ENCODE results near the gene PCAT6. TPM values are rescaled to one million over a fixed set of nuclear protein-coding genes. Genes with fewer than 3 reads are reported as not detected.

The PCAT6 gene
- total RNA-seq, 1 donor from 2014 or later = 0.67 TPM

DNA sequence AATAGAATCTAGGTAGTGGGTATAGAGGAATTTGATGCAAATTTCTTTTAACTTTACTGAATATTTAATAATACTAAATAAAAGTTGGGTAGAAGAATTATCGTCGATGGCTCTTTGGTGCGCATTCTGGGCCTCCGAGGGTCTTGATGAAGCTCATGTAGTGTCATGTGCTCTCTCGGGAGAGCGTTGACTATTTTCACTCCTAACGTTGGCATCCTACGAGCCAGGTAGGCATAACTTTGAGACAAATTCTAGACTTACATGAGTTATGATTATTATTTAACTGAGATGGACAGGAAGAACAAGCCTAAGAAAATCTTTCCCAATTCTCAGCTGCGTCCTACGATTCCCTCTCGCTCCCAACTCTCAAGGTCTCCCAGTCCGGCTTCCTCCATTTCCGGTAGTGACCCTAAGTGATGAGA is 550 bp upstream of the PCAT6 start:
- Mint-ChIP-seq H3K27me3 (no peaks in the 10 kb centered on the region), H3K36me3 (ENCODE audit: low read depth) (peaks cover 2% of the 10 kb centered on the region), H3K9me3 (no peaks in the 10 kb centered on the region), H3K4me3 (peak overlapping the region; percentile 93), H3K4me1 (peaks cover 42% of the 10 kb centered on the region), H3K27ac (peak overlapping the region; percentile 80)
- POLR2A ChIA-PET = interaction anchor here (0.6 to 1.9 kb wide), 3 partner anchors 77 to 197 kb away, joined by 3 to 10 read pairs (median 9); partner anchors contain the start of genes RABIF and TMEM183A
- intact Hi-C loops (cut with micrococcal nuclease) = loop anchor here (1.0 to 5.0 kb wide), 5 partner anchors 51 to 648 kb away; partner anchors contain the start of genes PPP1R12B, PTPN7 and TMEM183A
- TF ChIP-seq, protein P1, sequence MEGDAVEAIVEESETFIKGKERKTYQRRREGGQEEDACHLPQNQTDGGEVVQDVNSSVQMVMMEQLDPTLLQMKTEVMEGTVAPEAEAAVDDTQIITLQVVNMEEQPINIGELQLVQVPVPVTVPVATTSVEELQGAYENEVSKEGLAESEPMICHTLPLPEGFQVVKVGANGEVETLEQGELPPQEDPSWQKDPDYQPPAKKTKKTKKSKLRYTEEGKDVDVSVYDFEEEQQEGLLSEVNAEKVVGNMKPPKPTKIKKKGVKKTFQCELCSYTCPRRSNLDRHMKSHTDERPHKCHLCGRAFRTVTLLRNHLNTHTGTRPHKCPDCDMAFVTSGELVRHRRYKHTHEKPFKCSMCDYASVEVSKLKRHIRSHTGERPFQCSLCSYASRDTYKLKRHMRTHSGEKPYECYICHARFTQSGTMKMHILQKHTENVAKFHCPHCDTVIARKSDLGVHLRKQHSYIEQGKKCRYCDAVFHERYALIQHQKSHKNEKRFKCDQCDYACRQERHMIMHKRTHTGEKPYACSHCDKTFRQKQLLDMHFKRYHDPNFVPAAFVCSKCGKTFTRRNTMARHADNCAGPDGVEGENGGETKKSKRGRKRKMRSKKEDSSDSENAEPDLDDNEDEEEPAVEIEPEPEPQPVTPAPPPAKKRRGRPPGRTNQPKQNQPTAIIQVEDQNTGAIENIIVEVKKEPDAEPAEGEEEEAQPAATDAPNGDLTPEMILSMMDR (IDR thresholded peaks at IDR 0.05) = no peak
- CTCF ChIA-PET = interaction anchor here (1.0 kb wide), 1 partner anchor 189 kb away, joined by 3 read pairs; no protein-coding TSS in a partner anchor
- DNase-seq (no peak), ATAC-seq (ENCODE audit: low read depth) (no peak)

- CTCF ChIA-PET = no interaction called here
- H3K27ac Mint-ChIP-seq = peak overlapping the region; percentile 51
These were observed 782 bp downstream of the PCAT6 start for GRCh38 chr1:202811296-202812175.

GRCh38 chr1:202812176-202813026 is 1.6 kb downstream of the PCAT6 start:
- intact Hi-C loops (cut with micrococcal nuclease) = loop anchor here (5.0 kb wide), 1 partner anchor 650 kb away; the partner anchor contains the start of gene PTPN7
- H3K27me3 Mint-ChIP-seq = peaks cover 4% of the 10 kb centered on the region

More at GRCh38 chr1:202811296-202812175, 782 bp downstream of the PCAT6 start:
- ATAC-seq (ENCODE audit: low read depth) (no peak), DNase-seq (peak; percentile 31)
- Mint-ChIP-seq H3K36me3 (ENCODE audit: low read depth) (peaks cover 2% of the 10 kb centered on the region), H3K9me3 (no peaks in the 10 kb centered on the region), H3K27me3 (no peaks in the 10 kb centered on the region), H3K4me1 (peaks cover 29% of the 10 kb centered on the region), H3K4me3 (peak overlapping the region; percentile 93)
- intact Hi-C loops (cut with micrococcal nuclease) = loop anchor here (2.0 to 5.0 kb wide), 4 partner anchors 49 to 649 kb away; partner anchors contain the start of genes PPP1R12B, PTPN7 and TMEM183A
- TF ChIP-seq, protein P1 (IDR thresholded peaks at IDR 0.05) = no peak
- POLR2A ChIA-PET = interaction anchor here (0.5 to 1.9 kb wide), 4 partner anchors 28 to 195 kb away, joined by 3 to 10 read pairs (median 6); partner anchors contain the start of genes RABIF and TMEM183A

DNA sequence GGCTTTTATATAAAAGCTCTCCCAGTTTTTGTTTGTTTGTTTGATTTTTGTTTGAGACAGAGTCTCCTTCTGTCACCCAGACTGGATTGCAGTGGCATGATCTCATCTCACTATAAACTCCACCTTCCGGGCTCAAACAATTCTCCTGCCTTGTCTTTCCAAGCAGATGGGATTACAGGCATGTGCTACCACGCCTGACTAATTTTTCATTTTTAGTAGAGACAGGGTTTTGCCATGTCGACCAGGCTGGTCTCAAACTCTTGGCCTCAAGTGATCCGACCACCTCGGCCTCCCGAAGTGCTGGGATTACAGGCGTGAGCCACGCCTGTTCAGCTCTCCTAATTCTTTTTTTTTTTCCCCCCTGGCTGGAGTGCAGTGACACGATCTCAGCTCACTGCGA is 4.4 kb downstream of the PCAT6 start:
- ChIA-PET POLR2A (no interaction called here), CTCF (no interaction called here)
- no peaks in the 10 kb centered on the region for H3K9me3 Mint-ChIP-seq
- DNase-seq (no peak), ATAC-seq (ENCODE audit: low read depth) (no peak)
- intact Hi-C loops (cut with micrococcal nuclease) = no loop called here
- peaks cover 11% of the 10 kb centered on the region for H3K27me3 Mint-ChIP-seq
- no peaks in the 10 kb centered on the region for H3K36me3 Mint-ChIP-seq (ENCODE audit: low read depth)
- H3K4me1 Mint-ChIP-seq = peaks cover 9% of the 10 kb centered on the region
- no peak overlapping the region for H3K4me3 Mint-ChIP-seq
- TF ChIP-seq, protein P1 (IDR thresholded peaks at IDR 0.05) = no peak
- no peak overlapping the region for H3K27ac Mint-ChIP-seq

More at GRCh38 chr1:202812176-202813026, 1.6 kb downstream of the PCAT6 start:
- H3K9me3 Mint-ChIP-seq = no peaks in the 10 kb centered on the region
- H3K4me3 Mint-ChIP-seq = peak overlapping the region; percentile 93
- ChIA-PET POLR2A (interaction anchor here (0.5 kb wide), 1 partner anchor 27 kb away, joined by 3 read pairs; no protein-coding TSS in a partner anchor), CTCF (no interaction called here)
- H3K36me3 Mint-ChIP-seq (ENCODE audit: low read depth) = peaks cover 2% of the 10 kb centered on the region
- ATAC-seq (ENCODE audit: low read depth) (no peak), DNase-seq (no peak)
- H3K27ac Mint-ChIP-seq = no peak overlapping the region
- TF ChIP-seq, protein P1 (IDR thresholded peaks at IDR 0.05) = no peak
- H3K4me1 Mint-ChIP-seq = peaks cover 24% of the 10 kb centered on the region

All from activated B cell treated with CpG ODN at 0.5 μM for 24 hours (primary cell).